GM12801 (cell line): Measurements from ENCODE around the gene GNAO1.

Experiments used
- TF ChIP-seq, protein P1 (sequence below): IDR thresholded peaks from one replicate; pipeline ENCODE4 v1.5.1; 2011; ENCODE audit warnings: control low read depth; ENCODE audit not compliant: insufficient read length; ENCODE audit errors: extremely low read depth

The GNAO1 gene

DNA sequence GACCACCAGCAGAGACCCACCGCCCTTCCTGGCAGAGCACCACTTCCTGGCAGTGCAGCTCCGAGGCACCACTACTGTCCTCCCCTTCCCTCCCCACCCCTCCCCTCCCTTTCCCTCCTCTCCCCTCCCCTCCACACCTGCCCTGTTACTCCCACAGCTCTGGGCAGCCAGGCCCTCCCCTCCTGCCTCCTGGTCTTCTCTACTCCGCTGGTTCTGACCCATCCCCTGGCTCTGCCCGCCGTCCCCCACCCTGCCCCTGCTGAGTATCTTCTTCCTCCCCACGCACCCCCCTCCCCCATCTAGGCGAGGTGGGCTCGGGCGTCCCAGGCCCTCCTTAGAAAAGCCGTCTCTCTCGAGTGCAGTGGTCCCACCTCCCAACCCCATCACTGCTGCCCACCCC is 156.4 kb downstream of the GNAO1 start:
- TF ChIP-seq, protein P1, sequence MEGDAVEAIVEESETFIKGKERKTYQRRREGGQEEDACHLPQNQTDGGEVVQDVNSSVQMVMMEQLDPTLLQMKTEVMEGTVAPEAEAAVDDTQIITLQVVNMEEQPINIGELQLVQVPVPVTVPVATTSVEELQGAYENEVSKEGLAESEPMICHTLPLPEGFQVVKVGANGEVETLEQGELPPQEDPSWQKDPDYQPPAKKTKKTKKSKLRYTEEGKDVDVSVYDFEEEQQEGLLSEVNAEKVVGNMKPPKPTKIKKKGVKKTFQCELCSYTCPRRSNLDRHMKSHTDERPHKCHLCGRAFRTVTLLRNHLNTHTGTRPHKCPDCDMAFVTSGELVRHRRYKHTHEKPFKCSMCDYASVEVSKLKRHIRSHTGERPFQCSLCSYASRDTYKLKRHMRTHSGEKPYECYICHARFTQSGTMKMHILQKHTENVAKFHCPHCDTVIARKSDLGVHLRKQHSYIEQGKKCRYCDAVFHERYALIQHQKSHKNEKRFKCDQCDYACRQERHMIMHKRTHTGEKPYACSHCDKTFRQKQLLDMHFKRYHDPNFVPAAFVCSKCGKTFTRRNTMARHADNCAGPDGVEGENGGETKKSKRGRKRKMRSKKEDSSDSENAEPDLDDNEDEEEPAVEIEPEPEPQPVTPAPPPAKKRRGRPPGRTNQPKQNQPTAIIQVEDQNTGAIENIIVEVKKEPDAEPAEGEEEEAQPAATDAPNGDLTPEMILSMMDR: no peak

DNA sequence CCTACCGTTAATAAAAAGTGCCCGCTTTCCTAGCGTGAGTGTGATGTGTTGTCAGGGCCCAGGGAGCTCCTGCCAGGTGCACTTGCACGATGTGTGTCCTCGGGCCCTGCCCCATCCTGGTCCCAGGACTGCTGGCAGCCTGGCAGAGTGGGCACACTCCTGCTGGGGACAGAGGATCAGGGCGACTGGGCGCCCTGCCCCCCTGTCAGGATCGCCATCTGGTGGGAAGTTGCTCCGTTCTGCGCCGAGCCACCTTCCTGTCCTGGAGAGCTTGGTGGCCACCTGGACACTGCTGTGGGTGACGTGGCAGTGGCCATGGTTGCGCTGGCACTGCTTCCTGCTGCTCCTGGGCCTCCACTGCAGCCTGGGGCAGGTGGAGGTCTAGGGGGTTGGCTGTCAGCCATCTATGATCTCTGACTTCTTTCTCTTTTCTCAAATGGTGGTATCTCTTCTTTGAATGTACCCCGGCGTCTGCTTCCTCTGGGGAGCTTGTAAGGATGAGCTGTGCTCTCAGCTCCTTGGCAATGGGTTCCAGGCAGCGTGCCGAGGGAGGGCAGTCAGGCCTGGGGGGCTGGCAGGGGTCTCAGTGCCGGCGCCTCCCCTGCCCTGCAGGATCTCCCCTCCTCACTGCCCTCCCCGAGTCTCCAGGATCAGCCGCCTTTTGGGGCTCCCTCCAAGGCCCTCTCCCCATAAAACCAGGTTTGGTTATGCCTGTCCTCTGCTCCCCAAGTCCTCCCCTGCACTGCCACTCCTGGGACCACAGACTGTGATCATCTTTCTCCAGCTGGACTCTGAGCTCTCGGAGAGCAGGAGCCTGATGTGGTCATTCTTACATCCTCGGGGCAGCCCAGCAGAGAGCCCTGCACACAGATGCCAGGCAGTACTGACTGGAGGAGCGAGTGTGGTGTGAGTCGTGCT is 157.1 kb downstream of the GNAO1 start:
- TF ChIP-seq, protein P1: no peak

DNA sequence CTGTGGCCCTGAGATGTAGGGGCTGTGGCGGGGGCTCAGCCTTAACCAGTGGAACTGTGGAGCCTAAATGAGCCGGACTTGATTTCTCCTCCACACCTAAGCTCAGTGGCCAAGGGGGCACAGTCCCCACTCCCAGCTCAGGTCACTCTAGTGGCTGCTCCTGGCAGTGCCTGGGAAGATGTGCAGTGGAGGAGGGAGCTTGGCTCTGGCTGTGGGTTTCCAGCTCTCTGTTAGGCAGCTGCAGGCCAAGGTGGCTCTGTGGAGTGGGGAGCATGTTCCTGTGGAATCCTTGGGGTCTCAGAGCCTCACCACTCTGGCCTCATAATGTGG is 157.8 kb downstream of the GNAO1 start:
- TF ChIP-seq, protein P1: no peak

DNA sequence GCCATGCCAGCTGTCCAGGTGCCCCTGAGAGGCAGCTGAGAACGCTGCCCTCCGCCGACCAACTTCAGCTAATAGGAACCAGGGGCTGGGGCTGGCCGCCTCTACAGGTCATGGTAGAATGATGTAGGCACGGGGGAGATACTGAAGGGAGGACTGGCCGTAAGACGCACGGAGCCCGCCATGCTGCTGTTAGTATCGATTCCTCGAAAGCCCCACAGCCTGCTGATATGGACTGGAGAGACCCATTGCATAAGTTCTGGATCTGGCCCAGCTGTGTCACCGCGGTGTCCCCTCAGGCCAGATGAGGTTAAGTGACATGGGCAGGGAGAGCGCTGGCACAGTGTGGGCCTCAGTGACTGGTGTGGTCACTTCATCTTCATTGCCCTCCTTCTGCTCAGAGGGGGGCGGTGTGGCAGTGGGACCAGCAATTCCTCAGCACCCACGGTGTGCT is 158.4 kb downstream of the GNAO1 start:
- TF ChIP-seq, protein P1: no peak

DNA sequence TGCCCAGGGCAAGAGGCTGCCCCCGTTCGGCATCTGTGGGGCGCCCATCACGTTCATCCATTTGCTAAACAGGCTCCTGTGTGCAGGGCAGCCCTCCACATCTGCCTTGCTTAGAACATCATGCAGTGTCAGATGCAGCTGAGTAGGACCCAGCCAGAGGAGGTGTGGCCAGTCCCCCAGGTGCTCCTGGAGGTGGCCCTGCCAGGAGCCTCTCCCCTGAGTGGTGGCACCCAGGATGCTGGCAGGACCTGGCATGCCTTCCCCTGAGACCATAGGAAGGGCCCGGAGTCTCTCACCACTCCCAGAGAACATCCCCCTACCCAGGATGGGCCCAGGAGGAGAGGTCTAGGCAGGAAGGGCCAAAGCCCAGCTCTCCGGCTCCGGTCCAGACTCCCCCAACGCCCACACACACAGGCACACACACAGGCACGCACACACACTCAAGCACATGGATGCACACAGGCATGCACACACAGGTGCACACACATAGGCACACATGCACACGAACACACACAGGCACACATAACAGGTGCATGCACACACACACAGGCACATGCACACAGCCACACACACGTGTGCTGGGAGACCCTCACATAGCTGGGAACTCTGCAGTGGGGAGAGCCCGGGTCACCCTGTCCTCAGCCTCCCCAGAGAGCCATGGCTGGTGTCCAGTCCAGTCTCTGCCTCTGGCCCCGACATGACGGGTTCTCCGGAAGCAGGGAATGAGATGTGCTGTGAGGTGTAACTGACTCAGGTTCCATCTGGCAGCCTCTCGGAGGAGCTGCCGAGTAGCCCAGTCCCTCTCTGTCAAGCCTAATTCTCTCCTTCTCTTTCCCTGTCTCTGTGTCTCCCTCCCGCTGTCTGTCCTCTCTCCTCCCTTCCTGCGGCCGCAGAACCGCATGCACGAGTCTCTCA is 159.5 kb downstream of the GNAO1 start:
- TF ChIP-seq, protein P1: no peak

DNA sequence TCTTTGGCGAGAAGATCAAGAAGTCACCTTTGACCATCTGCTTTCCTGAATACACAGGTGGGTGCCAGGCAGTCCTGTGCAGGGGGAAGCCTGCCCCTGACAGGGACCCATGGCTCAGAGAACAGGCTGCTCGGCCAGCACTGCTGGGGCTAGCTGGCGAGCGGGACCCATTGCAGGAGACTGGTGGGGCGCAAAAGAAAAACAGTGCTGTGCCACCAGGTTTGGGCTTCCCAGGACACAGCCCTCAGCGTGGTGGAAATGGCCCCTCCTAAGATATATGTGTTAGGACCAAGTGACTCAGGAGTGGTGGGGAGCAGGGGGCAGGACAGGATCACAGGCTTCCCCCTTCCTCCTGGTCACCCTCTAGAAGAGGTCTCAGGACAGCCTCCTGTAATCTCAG is 160.2 kb downstream of the GNAO1 start:
- TF ChIP-seq, protein P1: no peak

DNA sequence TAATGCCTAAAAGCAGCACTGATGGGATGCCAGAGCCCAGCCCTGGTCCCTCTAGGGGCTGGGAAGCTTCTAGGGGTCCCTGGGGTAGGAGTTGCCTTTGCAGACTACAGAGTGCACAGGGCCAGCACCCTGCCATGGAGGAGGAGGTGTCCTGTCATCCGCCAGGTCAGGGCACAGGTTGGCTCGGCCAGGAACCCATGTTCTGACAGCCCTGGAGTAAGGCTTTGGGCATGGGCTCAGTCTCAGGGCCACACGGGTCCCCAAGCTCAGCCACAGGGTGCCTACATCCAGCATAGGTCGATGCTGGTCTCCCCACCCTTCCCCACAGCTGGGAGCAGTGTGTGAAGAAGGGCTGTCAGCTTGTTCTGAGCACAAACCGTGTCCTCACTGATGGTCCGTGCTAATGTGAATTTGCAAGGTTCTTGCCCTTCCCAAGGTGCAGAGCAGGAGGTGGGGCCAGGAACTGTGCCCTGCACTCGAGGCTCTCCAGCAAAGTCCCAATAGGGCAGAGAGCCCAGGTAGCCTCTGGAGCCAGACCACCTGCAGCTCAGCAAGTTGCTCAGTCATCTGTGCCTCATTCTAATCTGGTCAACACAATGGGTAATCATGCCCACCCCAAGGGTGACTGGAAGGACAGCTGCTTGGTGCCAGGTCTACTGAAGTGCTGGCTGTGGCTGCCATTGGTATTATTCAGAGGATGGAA is 161.2 kb downstream of the GNAO1 start:
- TF ChIP-seq, protein P1: no peak
